Stimulated activated CD8-positive, alpha-beta memory T cell treated with anti-CD3 and anti-CD28 coated beads, Interleukin-4, amount 100 ng/mL, for 24 hours (primary cell): ENCODE data around the gene CALML3.
"Not testable (repeated sequence)": the region's sequence is repeated elsewhere in the genome, so short reads cannot be mapped to it uniquely, and the experiment has no call there.

Experiments
- DNase-seq: peaks from one replicate; pipeline ENCODE4 v3.0.0-alpha.2; 2020; ENCODE audit warnings: low read depth

Gene CALML3

DNA sequence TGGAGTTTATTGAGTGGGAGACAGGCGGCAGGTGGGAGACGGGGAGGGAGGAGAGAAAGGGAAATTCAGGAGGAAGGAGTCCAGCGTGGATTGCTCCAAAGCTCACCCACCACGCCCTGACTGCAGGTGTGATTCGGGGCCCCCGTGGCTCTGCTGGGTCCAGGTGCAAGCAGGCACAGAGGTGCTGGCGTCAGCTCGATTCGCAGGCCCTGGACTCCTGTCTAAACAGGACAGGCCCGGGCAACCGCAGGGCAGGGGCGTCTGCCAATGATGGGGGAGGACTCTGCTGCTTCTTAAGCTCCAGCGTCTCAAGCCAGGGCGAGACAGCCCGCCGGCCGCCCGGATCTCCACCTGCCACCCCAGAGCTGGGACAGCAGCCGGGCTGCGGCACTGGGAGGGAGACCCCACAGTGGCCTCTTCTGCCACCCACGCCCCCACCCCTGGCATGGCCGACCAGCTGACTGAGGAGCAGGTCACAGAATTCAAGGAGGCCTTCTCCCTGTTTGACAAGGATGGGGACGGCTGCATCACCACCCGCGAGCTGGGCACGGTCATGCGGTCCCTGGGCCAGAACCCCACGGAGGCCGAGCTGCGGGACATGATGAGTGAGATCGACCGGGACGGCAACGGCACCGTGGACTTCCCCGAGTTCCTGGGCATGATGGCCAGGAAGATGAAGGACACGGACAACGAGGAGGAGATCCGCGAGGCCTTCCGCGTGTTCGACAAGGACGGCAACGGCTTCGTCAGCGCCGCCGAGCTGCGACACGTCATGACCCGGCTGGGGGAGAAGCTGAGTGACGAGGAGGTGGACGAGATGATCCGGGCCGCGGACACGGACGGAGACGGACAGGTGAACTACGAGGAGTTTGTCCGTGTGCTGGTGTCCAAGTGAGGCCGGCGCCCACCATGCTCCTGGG, at the start of gene CALML3:
Gene CALML3 (plus strand): TSS at position 321 of the 920 bp plus-strand sequence. CDS start 125 bp downstream, at position 446.
- no peak for DNase-seq

DNA sequence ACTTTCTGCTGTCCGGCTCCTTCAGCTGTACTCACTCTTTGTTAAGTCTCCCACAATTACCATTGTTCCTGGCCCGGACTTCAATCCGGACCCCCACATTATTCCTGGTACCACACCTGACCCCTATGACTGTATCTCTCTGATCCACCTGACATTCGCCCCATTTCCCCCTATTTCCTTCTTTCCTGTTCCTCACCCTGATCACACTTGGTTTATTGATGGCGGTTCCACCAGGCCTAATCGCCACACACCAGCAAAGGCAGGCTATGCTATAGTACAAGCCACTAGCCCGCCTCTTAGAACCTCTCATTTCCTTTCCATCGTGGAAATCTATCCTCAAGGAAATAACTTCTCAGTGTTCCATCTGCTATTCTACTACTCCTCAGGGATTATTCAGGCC, 49.7 kb upstream of the CALML3 start:
- DNase-seq: not testable (repeated sequence)

- DNase-seq: not testable (repeated sequence)
Measured at GRCh38 chr10:5475974-5476807, 48.6 kb upstream of the CALML3 start.

DNA sequence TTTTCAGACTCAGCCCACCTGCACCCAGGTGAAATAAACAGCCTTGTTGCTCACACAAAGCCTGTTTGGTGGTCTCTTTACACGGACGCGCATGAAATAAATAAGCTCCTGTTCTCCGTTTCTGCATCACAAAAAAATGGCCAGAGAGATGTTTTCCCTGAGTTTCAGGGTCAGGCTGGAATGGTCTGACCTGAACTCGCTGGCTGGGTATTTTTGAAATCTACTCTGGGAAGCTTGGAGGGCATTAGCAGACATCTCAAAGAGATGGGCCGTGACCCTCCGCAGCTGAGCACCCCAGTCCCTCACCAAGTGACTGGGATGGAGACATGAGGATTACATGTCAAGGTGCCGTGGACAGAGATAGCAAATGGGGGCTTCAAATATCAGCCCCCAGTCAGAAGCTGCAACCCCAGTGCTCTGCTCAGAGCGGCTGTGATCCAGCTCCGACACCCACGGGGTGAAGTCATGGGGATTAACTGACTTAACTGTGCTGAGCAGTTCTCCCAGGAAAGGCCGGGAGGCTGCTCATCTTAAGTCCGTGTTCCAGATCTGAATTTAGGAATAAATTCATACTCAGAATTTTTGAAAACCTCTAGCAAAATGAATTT, 47.7 kb upstream of the CALML3 start:
- DNase-seq: no peak

DNA sequence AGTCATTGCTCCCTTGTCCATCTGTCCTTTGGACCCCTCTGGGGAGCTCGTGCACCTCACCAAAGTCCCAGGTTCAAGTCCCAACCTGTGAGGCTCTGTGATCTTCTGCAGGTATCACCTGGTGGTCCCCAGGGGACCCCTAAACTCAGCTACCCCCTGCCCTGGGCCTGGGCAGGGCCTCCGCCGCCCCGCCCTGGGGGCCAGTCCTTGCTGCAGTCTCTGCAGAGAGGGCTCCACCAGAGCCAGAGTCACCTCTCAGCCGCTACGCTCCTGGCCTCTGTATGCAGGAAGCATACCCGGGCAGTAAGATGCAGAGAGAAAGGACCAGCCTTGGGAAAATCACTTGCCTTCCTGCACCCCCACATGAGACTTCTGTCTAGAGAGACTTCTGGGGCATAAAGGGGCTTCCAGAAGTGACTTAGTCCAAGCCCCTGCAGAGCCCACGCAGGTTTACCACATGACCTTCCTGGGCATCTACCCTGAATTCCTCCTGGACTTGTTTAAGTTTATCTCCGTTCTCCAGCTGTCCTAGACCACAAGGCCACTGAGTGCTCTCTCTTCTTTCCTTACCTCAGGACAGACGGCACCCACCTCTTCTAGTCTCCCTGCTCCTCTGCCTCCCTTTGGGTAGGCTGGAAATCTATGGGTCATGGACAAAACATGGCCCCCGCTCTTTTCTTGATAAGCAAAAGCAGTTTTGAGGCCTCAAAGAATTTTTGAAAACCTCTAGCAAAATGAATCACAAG, 46.6 kb upstream of the CALML3 start:
- DNase-seq: no peak

DNA sequence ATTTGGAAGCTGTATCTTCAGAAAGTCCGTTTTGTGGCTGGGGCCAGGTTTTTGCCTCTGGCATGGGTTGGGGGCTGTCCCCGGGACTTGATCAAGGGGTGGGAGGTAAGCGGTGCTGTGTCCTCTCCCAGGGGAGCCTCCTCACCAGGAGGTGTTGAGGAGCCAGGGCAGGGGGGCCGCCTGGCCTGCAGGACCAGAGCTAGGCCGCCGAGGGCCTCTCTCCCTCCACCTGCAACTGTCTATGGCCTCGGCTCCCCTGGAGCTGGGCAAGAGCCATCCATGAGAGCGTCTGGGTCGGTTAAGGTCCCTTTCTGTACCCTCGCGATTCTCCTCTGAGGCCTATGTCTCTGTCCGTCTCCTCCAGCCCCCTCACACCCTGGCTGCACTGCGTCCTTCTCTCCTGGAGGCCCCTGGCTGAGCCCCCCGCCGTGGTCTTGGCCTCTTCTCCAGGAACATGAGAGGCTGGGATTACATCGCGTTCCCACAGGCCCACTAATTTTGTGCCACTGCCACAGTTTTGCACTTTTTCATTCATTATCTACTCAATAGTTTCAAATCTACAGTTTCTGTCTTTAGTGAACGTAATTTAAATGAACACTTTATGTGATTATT, 46.0 kb upstream of the CALML3 start:
- DNase-seq: no peak

- DNase-seq: no peak
Measured at GRCh38 chr10:5479481-5480161, 45.1 kb upstream of the CALML3 start.

- DNase-seq: no peak
Measured at GRCh38 chr10:5480162-5480941, 44.4 kb upstream of the CALML3 start.

DNA sequence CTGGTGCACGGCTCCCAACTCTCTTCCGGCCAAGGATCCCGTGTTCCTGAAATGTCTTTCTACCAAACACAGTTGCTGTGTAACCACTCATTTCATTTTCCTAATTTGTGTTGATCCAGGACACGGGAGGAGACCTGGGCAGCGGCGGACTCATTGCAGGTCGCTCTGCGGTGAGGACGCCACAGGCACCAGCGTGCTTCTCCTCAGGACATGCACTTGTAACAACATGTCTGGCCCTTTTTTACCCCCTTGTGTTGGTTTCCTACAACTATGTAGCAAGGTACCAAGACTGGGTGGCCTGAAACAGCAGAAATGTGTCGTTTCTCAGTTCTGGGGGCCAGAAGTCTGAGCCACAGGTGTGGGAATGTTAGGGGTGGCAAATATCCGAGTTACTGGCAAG, 43.6 kb upstream of the CALML3 start:
- DNase-seq: no peak

GRCh38 chr10:5482016-5482415, 42.7 kb upstream of the CALML3 start:
- DNase-seq: no peak

GRCh38 chr10:5484205-5484604, 40.6 kb upstream of the CALML3 start:
- DNase-seq: no peak

DNA sequence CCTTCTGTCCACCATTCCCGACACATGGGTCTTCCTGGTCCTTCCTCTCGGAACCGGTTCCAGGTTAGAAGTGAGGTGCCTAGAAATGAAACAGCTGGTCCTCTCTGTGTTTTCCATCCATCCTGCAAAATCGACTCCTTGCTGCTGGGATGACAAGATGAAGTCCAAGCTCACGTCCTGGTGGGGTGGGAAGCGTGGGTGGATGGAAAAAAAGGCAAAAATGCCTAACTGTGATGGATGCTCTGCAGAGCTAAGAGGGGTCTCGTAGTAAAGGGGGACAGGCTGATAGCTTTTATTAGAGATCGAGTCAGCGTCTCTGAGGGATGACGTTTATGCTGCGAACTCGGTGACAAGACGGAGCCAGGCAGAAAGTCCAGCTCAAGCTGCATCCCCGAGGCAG, 39.5 kb upstream of the CALML3 start:
- no peak for DNase-seq

DNA sequence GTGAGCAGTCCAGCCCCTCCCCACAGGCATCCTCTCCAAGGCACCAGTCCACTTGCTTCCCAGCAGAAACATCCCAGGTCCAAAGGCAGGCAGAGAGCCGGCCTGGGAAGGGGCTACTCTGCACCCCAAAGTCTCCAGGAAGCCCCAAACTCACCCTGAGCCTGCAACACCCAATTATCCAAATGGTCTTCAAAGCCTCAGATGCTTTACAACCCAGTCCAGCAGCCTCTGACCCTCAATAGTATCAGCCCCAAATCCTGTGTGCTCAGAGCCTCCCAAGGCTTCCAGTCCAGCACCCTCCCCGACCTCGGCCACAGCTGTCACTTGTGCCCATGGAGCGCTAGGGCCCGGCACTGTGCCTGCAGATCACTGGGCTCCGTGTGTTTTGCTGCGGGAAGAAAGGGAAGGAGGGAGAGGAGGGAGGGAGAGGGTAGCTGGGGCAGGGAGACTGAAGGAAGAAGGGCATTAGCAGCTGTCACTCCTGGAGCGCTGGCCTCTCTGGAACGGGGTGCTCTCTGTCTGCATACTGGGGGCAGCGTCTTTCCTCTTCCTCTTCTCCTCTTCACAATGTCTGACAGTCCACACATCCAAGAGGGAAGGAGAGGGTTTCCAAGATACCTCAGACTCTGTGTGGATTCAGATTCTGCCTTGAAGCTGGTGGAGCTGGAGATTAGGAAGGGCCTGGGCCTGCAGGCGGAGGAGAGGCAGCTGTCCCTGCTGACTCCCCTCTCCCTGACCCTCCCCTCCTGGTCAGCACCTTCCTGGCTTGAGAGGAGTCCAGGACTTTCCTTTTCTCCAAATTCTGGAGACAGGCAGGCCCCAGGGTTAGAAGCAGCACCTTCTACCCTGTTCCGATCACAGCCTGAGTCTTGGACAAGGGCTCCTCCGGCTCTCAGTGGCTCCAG, 38.6 kb upstream of the CALML3 start:
- no peak for DNase-seq

GRCh38 chr10:5486853-5487235, 37.9 kb upstream of the CALML3 start:
- DNase-seq: no peak

DNA sequence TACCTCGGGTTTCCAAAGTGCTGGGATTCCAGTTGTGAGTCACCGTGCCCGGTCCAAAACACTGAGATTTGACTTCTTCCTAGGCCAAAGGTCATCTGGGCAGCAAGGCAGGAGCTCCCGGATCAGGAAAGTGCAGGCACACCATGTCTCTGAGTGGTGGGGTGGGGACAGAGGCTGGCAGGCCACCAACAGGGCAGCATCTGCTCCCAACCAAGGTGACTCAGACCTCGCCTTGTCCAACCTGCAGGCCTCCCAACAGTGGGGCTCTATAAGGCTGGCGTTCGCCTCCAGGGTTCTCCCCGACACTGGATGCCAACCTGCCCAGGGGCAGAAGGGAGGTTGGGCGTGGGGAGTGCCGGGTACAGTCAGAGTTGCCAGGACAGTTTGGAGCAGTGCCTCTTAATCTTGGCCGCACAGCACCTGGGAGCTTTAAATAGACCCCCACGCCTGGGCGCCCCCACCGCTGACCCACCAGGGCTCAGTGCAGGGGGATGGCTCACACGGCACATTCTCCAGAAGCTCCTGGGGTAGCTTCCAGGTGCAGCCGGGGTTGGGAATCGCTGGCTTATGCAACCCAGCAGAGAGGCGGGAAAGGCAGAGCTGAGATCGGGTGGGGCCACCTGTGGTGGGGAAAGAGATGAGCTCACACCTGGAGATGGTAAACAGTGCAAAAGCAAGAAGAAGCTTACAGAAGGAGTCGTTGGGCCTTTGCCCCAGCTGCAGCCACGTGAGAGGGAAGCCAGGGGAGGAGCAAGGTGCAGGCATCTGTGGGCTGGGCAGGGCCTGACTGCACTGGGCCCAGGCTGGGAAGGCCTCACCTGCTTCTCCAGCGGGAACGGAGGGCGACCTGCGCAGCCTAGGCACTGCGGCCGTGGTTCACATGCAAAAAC, 36.2 kb upstream of the CALML3 start:
- no peak for DNase-seq

DNA sequence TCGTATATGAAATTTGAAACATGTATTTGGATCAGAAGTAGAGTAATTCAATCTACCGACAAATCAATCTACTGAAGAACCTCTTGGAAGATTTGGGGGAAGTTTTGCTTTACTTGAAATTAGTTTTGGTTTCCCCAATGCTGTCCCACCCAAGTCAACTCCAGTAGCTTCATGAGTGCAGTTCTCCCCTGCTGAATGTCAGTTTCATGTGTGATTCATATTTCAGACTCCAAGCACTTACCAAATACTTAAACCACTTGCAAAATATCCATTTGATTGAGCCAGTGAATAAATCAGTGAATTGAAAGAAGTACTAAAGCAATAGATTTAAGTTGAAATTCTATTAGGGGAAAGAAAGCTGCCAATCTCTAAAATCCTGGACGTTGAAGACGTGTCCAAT, 34.7 kb upstream of the CALML3 start:
- DNase-seq: no peak

DNA sequence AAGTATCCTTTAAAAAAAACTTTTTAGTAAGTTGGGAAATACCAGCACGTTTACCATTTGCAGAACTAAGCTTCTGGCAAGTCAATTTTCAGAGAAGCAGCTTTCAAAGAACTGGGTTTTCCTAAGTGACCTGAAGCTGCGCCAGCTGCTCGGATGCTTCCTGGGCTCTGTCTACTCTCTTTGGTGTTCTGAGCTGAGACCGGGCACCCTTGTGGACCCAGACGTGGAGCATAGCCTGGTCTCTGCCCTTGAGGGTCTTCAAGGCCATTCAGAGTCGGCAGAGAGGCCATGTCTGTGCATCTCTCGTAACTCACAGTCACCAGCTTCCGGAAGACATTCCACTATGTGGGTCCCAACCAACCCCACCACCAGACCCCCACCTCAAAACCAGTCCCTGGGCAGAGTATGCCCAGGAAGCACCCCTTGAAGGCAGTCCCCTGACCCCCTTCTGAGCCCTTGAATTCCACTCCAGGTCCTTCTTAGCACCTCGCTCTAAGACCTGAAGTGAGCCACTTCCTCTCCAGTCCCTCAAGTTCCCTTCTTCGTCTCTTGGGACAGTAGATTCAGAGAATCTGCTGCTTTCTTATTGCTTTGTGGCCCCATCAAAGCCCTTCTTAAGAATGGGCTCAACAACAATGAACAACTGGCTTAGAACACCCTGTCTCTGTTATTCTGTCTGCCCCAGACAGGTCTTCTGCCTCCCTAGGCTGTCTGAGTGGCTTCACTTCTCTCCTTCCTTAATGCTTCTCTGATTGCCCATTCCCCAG, 33.9 kb upstream of the CALML3 start:
- DNase-seq: no peak
